ENCODE results near the gene SLC9A9.

SLC9A9 gene

DNA sequence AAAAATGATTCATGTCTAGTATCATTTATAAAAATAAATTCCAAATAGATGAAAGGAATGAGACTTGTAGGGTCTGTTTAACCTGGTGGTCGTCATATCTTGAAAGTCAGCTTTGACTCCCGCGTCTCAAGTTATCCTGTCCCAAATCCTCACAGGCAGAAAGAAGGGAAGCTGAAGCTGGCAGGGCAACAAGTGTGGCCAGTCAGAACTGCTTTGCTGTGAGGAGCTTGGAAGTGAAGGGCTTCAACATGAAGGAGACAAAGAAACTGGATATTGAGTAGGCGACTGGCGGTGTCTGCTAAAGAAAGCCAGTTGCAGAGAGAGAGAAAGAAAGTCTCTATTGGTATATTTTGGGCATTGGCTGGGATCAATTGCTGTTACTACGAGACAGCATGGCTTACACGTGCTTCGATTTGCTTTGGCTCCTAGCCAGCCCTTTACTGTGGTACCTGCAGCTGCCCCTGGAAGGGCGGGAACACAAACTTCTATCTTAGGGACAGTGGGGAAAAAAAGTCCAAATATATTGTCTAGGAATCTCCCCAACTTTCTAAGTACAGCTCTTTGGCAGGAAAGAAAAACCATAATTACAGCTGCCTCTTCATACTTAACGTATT, 621.5 kb downstream of the SLC9A9 start:
- DNase-seq, result peak; percentile 74

DNA sequence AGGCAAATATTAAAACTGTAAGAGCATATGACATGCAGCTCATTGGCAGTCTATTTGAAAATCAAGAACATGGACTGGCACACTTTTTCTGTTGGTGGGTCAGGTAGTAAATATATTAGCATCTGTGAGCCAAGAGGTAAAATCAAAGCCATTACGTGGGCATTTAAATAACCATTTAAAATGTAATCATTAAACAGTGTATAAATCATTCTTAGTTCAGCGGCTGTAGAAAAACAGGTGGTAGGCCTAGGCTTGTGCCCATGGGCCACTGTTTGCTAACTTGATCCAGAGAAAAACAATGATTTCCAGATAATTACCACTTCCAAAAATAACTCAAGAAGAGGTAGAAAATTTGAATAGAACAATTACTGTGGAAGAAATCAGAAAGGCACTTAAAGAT, 623.6 kb downstream of the SLC9A9 start:
- peak; percentile 85 for DNase-seq

GRCh38 chr3:143222981-143223380, 625.3 kb downstream of the SLC9A9 start:
- DNase-seq, result no peak

- no peak for DNase-seq
These were observed 625.8 kb downstream of the SLC9A9 start for GRCh38 chr3:143222505-143222904.

- no peak for DNase-seq
These were observed 626.8 kb downstream of the SLC9A9 start for GRCh38 chr3:143221446-143221845.

DNA sequence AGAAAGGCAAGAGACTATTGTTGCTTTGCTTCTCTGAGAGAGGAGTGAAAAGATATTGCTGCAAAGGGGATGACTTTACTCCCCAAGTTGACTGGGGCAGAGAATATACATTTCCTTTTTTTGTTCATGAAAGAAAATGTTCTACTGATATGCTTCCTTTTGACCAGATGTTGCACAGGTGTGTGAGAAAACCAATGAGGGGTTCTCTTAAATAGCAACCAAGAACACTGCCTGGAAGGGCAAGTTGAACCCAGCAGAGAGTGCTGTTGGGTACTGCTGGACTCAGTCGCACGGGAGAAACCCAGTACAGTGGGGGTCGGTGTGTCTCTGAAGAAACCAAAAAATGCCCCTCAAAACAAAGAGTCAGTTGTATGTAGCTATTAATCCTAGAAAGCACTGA, 627.5 kb downstream of the SLC9A9 start:
- no peak for DNase-seq

DNA sequence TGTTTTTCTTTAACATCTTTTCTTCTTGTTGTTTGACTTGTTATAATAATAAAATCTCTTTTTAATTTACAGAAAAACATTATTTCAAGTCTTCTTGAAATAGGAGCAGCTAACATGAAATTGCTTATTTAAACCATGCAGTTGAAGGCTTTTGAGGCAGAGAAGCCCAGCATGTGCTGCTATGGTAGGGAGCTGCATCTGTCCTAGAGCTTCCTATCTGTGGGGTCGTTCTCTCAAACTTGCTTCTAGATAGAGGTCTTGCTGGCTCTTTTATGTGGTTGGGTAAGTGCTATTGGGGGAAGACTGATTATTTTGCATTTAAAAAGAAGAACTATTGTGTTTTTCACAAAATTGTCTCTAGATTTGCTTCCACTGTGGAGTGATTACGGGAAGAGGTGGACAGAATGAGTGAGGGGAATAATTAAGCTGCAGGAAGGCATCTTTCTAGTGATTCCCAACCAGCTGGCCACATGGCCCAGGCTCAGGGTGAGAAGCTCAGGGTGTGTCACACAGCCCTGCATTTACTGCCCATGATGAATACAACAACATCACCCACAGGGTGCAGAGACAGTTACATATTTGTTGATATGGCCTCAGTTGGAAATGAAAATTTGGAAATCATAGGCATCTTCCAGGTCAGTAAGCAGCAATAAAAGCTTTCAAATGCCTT, 630.0 kb downstream of the SLC9A9 start:
- no peak for DNase-seq

- DNase-seq, result no peak
These were observed 631.0 kb downstream of the SLC9A9 start for GRCh38 chr3:143217283-143217682.

DNA sequence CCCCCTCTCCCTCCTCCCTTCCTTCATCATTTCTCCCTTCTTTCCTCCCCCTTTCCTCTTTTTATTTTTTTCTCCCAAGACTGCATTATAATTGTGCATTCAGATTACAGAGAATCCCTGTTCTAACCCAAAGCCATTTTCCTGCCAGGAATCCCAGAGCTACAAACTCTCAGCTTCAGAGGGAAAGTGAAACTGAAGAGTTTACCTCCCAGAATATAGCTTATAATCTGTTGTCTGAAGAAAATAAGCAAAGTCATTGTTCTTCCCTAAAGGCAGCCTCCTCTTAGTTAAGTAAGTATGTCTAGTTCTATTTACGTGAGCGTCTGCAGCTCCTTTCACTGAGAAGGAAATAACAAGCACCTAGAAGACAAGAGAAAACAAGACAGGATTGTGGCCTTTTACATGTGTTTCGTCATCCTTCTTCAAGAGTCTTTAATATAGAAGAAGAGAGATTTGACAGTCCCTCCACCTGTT, 631.5 kb downstream of the SLC9A9 start:
- DNase-seq, result no peak
